HG03460 (cell line): Measurements from ENCODE around the gene MBTPS1.

Source experiments
- ATAC-seq: cut with Tn5 transposase; IDR thresholded peaks from one replicate; pipeline ENCODE4 v1.9.1; 2021; ENCODE audit not compliant: unreplicated experiment

The MBTPS1 gene

GRCh38 chr16:84055366-84055765 lies 61.4 kb downstream of the MBTPS1 start:
- ATAC-seq, result no peak

- no peak for ATAC-seq
These were observed 61.8 kb downstream of the MBTPS1 start for GRCh38 chr16:84054916-84055315.

DNA sequence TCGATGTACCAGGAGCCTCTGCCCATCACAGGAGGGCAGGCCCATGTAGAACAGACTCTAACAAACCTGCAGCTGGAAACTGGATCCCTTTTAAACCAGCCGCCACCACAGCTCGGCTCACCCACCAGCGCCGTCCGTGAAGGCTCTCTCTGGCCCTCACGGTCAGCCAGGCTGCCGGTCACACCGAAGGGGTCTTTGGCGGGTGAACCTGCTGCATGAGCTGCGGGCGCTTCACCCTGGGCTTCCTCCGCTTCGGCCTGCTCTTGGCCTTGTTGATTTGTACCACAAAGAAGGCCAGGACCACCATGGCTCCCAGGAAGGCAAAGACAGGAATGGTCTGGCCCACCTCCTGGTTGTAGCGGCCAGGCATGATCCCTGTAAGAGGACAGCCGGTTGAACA lies 62.5 kb downstream of the MBTPS1 start:
- no peak for ATAC-seq

DNA sequence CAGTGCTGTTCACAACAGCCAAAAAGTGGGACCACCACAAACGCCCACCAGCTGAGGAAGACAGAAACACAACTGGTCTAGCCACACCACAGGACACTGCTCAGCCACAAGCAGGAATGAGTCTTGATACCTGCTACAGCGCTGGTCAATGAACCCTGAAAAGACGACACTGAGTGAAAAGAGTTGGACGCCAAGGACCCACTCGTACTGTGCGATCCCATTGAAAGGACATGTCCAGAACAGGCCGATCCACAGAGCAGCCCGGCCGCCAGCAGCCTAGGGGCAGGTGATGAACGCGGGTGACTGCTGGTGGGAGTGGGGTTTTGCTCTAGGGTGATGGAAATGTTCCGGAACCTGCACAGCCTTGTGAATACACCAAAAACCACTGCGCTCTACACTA lies 63.5 kb downstream of the MBTPS1 start:
- ATAC-seq, result no peak

GRCh38 chr16:84052071-84052622 lies 64.6 kb downstream of the MBTPS1 start:
- ATAC-seq, result no peak

GRCh38 chr16:84050316-84050715 lies 66.4 kb downstream of the MBTPS1 start:
- ATAC-seq, result no peak

- no peak for ATAC-seq
These were observed 67.2 kb downstream of the MBTPS1 start for GRCh38 chr16:84049403-84050060.

- no peak for ATAC-seq
These were observed 67.9 kb downstream of the MBTPS1 start for GRCh38 chr16:84048871-84049270.

DNA sequence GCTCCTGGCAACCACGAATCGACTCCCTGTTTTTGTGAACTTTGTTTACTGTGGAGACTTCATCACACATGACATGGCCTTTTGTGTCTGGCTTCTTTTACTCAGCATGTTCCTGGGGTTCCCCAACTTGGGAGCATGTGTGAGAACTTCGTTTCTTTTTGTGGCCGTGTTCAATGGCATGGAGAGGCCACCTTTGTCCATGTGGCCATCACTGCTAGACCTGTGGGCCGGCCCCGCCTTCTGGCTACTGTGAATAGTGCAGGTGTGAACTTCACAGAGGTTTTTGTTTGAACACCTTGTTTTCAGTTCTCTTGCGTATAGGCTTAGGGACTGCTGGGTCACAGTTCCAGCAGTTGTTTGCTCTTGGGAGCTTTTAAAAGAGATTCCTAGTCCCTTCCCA lies 68.5 kb downstream of the MBTPS1 start:
- no peak for ATAC-seq

- ATAC-seq, result no peak
These were observed 69.1 kb downstream of the MBTPS1 start for GRCh38 chr16:84047626-84048025.

DNA sequence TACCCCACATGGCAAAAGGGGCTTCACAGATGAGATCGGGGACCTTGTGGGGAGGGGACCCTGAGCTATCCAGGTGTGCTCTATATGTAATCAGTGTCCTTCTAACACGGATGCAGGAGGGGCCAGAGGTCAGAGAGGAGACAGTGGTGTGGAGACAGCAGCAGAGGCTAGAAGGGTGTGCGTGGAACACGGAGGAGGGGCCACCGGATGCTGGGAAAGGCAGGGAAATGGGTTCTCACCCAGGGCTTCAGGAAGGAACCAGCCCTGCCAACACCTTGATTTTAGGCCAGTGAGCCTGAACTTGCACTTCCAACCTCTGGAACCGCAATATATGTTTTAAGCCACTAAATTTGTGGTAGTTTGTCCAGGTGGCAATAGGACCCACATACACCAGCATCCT lies 69.5 kb downstream of the MBTPS1 start:
- ATAC-seq, result no peak

DNA sequence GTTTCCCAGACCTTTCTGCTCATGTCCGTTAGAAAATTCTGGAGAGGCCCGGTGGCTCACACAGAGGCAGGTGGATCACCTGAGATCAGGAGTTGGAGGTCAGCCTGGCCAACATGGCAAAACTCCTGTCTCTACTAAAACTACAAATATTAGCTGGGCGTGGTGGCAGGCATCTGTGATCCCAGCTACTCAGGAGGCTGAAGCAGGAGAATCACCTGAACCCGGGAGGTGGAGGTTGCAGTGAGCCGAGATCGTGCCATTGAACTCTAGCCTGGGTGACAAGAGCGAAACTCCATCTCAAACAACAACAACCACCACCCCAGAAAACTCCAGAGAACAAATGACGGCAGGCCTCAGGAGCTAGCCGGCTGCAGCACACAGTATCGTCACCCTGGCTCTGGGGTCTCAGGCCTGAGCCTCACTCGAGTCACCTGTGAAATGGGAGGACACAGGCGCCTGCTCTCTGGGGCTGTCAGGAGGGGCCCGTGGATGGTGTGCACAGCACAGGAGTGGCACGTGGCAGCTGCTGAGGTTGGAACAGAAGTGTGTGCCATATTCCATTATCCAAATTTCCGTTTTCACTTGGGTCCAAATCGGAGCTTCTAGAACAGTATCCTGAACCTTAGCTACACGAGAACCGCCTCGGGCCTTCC lies 70.8 kb downstream of the MBTPS1 start:
- ATAC-seq, result no peak

GRCh38 chr16:84045001-84045817 lies 71.5 kb downstream of the MBTPS1 start:
- ATAC-seq, result no peak

- ATAC-seq, result no peak
These were observed 72.6 kb downstream of the MBTPS1 start for GRCh38 chr16:84044118-84044488.

DNA sequence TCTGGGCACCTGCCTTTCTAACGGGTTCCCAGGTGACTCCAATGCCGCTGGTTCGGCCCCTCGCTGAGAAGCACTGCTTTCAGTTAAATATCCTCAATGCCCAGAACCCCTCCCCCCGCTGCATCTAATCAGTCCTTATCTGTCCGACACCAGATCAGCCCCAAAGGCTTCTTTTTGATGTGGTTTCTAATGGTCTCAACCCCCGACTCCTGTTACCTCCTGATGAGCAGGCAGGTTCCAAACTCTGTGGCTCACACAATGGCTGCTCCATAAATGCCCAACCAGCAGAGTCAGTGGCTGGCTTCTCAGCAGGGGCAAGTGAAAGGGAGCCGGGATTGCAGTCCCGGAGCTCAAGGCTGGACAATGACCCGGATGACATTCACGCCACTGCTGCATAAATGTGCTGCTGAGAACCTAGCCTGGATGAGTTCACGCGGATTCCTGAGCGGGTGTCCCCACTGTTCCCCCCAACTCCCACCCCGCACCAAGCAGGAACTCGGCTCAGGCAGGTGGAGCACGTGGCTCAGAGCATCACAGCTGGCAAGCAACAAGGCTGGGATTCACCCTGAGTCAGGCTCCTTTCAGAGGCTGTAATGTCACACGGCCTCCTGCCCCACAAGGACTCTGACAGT lies 73.1 kb downstream of the MBTPS1 start:
- ATAC-seq, result no peak

DNA sequence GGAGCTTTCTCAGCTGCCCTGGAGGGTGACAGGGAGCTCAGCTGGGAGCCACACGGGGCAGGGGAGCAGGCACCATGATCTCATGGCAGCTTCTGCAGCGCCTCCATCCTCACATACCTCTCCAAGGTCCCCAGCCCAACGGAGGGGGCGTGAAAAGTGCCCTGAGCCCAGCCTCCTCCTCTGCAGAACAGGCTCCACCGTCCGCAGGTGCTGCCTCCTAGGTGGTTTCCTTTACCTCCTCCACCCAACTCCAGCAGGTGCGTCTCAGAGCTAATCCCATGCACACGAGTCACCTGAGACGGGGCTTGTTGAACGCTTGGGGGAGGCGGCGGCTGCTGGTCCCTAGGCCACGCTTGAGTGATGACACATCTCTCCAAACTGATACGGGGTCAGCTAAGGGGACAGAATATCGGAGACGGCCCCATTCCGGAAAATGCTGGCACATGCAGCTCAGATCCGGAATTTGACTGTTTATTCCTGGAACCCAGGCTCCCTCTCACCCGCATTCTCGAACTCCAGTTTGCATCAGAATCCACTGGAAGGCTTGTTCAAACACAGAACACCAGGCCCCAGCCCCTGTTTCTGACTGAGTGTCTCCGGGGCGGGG lies 73.8 kb downstream of the MBTPS1 start:
- no peak for ATAC-seq

DNA sequence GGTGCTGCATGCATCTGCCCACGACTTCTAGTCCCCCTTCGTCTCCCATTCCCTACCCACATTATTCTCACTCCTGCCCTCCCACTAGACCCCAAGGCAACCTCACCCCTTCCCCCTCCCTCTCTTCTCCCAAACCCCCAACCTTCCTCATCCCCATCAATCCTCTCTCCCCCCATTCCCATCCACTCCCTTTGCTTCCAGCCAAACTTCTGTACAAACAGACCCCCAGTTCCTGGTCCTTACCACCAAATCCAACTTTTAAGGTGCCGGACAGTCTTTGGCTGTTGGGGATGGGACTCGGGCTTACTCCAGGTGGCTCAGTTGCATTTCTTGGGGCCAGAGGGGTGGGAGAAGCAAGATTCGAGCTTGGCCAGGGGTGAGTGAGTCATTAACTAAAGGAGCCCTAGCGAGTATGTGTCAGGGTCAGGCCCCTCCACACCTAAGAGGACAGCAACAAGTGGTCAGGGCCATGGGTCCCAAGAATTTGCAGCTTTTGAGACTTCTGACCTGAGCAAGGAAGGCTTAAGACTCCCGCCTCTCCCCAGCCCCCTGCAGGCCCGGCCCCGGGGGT lies 74.3 kb downstream of the MBTPS1 start, which contains the start of gene SLC38A8:
Gene SLC38A8, minus strand, starts transcription at position 488 of the 571 bp plus-strand sequence. CDS start 638 bp downstream, outside the sequence.
- ATAC-seq, result no peak

DNA sequence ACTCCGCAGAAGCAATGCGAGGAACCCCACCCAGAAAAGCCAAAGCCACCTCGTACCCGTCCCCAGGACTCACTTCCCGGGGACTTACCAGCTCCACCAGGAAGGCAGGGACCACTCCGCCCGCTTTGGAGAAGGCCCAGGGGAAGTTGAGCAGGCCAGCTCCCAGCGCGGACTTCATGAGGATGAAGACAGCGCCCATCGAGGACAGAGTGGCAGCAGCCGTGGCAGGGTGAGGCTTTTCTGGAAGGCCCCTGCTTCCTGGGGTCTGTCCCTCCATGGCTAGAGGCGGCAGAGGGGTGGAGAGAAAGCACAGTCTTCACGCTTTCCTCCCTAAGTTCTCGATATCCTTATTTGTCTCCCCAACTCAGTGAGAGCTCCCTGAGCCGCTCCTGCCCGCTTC lies 74.9 kb downstream of the MBTPS1 start:
- ATAC-seq, result no peak

GRCh38 chr16:84040823-84041820 lies 75.6 kb downstream of the MBTPS1 start:
- ATAC-seq, result no peak
